Measurements from ENCODE around the gene PIP4P1. TPM values are rescaled to one million over a fixed set of nuclear protein-coding genes. Genes with fewer than 3 reads are reported as not detected.

The PIP4P1 gene
- total and polyA plus RNA-seq, 10 of the 15 experiments (the other 5 are each of a cell fraction or from before 2014, with no cell fraction given): 19.1 to 47.4 (median 39.7) TPM

DNA sequence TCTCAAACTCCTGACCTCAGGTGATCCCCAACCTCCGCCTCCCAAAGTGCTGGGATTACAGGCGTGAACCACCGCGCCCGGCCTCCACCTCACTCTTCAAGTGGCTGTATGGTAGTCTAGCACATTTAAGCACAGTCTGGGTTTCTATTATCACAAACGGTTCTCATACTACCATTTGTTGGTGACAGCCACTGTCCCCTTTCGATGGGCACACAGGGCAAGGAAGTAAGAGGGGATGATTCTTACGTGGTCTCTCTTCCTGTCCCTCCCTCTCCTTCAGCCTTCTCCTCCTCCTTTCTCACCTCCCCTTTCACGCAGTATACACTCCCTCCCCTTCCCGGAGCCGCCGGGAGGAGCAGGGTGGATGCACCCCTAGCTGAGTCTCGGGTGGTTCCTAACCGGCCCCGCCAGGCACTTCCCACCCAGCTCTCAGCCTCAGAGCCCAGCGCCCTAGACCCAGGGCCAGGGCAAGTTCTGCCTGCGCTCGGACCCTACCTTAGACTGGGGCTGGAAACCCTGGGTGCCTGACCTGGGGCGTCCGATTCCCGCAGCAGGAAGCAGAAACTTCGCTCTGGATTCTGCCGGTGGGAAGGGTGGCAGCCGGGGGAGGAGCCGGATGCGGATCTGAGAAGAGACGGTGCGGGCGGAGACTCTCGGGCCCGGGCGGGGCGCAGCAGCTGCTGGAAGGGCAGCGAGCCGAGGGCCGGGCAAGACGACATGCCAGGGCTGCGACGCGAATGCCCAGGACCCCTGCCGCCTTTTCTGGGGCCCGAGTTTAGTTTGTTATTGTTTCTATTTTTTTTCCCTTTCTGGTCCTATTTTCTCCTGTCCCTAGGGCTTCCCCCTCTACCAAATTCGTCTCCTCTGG, 48.1 kb downstream of the PIP4P1 start, which contains the start of gene TEP1 (continued):
- TF ChIP-seq, protein P1, sequence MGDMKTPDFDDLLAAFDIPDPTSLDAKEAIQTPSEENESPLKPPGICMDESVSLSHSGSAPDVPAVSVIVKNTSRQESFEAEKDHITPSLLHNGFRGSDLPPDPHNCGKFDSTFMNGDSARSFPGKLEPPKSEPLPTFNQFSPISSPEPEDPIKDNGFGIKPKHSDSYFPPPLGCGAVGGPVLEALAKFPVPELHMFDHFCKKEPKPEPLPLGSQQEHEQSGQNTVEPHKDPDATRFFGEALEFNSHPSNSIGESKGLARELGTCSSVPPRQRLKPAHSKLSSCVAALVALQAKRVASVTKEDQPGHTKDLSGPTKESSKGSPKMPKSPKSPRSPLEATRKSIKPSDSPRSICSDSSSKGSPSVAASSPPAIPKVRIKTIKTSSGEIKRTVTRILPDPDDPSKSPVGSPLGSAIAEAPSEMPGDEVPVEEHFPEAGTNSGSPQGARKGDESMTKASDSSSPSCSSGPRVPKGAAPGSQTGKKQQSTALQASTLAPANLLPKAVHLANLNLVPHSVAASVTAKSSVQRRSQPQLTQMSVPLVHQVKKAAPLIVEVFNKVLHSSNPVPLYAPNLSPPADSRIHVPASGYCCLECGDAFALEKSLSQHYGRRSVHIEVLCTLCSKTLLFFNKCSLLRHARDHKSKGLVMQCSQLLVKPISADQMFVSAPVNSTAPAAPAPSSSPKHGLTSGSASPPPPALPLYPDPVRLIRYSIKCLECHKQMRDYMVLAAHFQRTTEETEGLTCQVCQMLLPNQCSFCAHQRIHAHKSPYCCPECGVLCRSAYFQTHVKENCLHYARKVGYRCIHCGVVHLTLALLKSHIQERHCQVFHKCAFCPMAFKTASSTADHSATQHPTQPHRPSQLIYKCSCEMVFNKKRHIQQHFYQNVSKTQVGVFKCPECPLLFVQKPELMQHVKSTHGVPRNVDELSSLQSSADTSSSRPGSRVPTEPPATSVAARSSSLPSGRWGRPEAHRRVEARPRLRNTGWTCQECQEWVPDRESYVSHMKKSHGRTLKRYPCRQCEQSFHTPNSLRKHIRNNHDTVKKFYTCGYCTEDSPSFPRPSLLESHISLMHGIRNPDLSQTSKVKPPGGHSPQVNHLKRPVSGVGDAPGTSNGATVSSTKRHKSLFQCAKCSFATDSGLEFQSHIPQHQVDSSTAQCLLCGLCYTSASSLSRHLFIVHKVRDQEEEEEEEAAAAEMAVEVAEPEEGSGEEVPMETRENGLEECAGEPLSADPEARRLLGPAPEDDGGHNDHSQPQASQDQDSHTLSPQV (IDR thresholded peaks at IDR 0.05): no peak
- TF ChIP-seq FOXM1 (IDR thresholded peaks at IDR 0.05; ENCODE audit: low read depth, low read length) (no peak), RUNX3 (IDR thresholded peaks at IDR 0.05; ENCODE audit: low read length) (no peak), ZNF274 (IDR thresholded peaks at IDR 0.05; ENCODE audit: insufficient read depth, insufficient read length) (no peak), ZNF24 (IDR thresholded peaks at IDR 0.05) (no peak), SMAD5 (IDR thresholded peaks at IDR 0.05; ENCODE audit: low read depth) (0 out of 2 replicates have a peak, but pooled peaks have one; percentile 28), RAD21 (IDR thresholded peaks at IDR 0.05; ENCODE audit: insufficient read depth, low read depth, low read length) (no peak), ZBED1 (IDR thresholded peaks at IDR 0.05; ENCODE audit: borderline replicate concordance) (no peak), ZNF384 (IDR thresholded peaks at IDR 0.05; ENCODE audit: borderline replicate concordance, low read depth, low read length) (no peak), SREBF2 (IDR thresholded peaks at IDR 0.05; ENCODE audit: low read length) (no peak), DPF2 (IDR thresholded peaks at IDR 0.05) (no peak; the same call in 1 of the 2 replicates)
- TF ChIP-seq, protein P2, sequence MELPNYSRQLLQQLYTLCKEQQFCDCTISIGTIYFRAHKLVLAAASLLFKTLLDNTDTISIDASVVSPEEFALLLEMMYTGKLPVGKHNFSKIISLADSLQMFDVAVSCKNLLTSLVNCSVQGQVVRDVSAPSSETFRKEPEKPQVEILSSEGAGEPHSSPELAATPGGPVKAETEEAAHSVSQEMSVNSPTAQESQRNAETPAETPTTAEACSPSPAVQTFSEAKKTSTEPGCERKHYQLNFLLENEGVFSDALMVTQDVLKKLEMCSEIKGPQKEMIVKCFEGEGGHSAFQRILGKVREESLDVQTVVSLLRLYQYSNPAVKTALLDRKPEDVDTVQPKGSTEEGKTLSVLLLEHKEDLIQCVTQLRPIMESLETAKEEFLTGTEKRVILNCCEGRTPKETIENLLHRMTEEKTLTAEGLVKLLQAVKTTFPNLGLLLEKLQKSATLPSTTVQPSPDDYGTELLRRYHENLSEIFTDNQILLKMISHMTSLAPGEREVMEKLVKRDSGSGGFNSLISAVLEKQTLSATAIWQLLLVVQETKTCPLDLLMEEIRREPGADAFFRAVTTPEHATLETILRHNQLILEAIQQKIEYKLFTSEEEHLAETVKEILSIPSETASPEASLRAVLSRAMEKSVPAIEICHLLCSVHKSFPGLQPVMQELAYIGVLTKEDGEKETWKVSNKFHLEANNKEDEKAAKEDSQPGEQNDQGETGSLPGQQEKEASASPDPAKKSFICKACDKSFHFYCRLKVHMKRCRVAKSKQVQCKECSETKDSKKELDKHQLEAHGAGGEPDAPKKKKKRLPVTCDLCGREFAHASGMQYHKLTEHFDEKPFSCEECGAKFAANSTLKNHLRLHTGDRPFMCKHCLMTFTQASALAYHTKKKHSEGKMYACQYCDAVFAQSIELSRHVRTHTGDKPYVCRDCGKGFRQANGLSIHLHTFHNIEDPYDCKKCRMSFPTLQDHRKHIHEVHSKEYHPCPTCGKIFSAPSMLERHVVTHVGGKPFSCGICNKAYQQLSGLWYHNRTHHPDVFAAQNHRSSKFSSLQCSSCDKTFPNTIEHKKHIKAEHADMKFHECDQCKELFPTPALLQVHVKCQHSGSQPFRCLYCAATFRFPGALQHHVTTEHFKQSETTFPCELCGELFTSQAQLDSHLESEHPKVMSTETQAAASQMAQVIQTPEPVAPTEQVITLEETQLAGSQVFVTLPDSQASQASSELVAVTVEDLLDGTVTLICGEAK (IDR thresholded peaks at IDR 0.05; ENCODE audit: borderline replicate concordance): peak; percentile 66
- TF ChIP-seq, protein P3, sequence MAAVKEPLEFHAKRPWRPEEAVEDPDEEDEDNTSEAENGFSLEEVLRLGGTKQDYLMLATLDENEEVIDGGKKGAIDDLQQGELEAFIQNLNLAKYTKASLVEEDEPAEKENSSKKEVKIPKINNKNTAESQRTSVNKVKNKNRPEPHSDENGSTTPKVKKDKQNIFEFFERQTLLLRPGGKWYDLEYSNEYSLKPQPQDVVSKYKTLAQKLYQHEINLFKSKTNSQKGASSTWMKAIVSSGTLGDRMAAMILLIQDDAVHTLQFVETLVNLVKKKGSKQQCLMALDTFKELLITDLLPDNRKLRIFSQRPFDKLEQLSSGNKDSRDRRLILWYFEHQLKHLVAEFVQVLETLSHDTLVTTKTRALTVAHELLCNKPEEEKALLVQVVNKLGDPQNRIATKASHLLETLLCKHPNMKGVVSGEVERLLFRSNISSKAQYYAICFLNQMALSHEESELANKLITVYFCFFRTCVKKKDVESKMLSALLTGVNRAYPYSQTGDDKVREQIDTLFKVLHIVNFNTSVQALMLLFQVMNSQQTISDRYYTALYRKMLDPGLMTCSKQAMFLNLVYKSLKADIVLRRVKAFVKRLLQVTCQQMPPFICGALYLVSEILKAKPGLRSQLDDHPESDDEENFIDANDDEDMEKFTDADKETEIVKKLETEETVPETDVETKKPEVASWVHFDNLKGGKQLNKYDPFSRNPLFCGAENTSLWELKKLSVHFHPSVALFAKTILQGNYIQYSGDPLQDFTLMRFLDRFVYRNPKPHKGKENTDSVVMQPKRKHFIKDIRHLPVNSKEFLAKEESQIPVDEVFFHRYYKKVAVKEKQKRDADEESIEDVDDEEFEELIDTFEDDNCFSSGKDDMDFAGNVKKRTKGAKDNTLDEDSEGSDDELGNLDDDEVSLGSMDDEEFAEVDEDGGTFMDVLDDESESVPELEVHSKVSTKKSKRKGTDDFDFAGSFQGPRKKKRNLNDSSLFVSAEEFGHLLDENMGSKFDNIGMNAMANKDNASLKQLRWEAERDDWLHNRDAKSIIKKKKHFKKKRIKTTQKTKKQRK (IDR thresholded peaks at IDR 0.05; ENCODE audit: low read depth, low read length): no peak
- TF ChIP-seq, protein P4, sequence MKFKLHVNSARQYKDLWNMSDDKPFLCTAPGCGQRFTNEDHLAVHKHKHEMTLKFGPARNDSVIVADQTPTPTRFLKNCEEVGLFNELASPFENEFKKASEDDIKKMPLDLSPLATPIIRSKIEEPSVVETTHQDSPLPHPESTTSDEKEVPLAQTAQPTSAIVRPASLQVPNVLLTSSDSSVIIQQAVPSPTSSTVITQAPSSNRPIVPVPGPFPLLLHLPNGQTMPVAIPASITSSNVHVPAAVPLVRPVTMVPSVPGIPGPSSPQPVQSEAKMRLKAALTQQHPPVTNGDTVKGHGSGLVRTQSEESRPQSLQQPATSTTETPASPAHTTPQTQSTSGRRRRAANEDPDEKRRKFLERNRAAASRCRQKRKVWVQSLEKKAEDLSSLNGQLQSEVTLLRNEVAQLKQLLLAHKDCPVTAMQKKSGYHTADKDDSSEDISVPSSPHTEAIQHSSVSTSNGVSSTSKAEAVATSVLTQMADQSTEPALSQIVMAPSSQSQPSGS (IDR thresholded peaks at IDR 0.05; ENCODE audit: low read length): no peak
- TF ChIP-seq, protein P5, sequence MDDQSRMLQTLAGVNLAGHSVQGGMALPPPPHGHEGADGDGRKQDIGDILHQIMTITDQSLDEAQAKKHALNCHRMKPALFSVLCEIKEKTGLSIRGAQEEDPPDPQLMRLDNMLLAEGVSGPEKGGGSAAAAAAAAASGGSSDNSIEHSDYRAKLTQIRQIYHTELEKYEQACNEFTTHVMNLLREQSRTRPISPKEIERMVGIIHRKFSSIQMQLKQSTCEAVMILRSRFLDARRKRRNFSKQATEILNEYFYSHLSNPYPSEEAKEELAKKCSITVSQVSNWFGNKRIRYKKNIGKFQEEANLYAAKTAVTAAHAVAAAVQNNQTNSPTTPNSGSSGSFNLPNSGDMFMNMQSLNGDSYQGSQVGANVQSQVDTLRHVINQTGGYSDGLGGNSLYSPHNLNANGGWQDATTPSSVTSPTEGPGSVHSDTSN (IDR thresholded peaks at IDR 0.05; ENCODE audit: insufficient replicate concordance, low read depth, low read length): no peak
